HepG2 (cell line): ENCODE measurements around the gene RIPOR1. TPM values are rescaled to one million over a fixed set of nuclear protein-coding genes. Genes with fewer than 3 reads are reported as not detected.

Source experiments
- AHR ChIP-seq: IDR thresholded peaks from 2 replicates; pipeline ENCODE4 v1.6.1; 2018; ENCODE audit warnings: missing genetic modification reagents, missing compliant biosample characterization
- ARHGAP35 ChIP-seq: sonication (generic); formaldehyde crosslinking; IDR thresholded peaks from 2 replicates; pipeline ENCODE4 v1.9.0; 2022; ENCODE audit warnings: mild to moderate bottlenecking, inconsistent platforms, moderate library complexity, missing genetic modification reagents, borderline replicate concordance
- ARNT ChIP-seq: fragments of 450-650 bp; IDR thresholded peaks from 2 replicates; pipeline ENCODE4 v1.6.1; 2017
- CEBPB ChIP-seq: IDR thresholded peaks from 2 replicates; pipeline ENCODE4 v1.6.1; 2011; ENCODE audit warnings: low read depth, low read length, improper control_type of control experiment, borderline replicate concordance
- ELF3 ChIP-seq: IDR thresholded peaks from 2 replicates; pipeline ENCODE4 v1.6.1; 2016; ENCODE audit warnings: missing genetic modification reagents, missing compliant biosample characterization
- FOSL1 ChIP-seq: sonication (generic); formaldehyde crosslinking; IDR thresholded peaks from 2 replicates; pipeline ENCODE4 v1.9.0; 2021; ENCODE audit warnings: missing genetic modification reagents, borderline replicate concordance
- FOXO1 ChIP-seq: sonication (generic); formaldehyde crosslinking; IDR thresholded peaks from 2 replicates; pipeline ENCODE4 v1.4.0; 2020; ENCODE audit warnings: missing genetic modification reagents
- GATAD2A ChIP-seq: IDR thresholded peaks from 2 replicates; pipeline ENCODE4 v1.6.1; 2016
- KDM1A ChIP-seq: IDR thresholded peaks from 2 replicates; pipeline ENCODE4 v1.6.1; 2016; ENCODE audit warnings: missing compliant biosample characterization
- MAZ ChIP-seq, 2 experiments: sonication (generic) in 1 of 2; formaldehyde crosslinking in 1 of 2; IDR thresholded peaks; 2 replicates each; pipeline versions ENCODE4 v1.5.0 to v1.6.1; 2012 to 2020; ENCODE audit warnings: low read depth in 2 of 2, mild to moderate bottlenecking in 2 of 2, borderline replicate concordance in 1 of 2, improper control_type of control experiment in 1 of 2, low read length in 1 of 2, missing genetic modification reagents in 1 of 2, moderate library complexity in 1 of 2
- MIXL1 ChIP-seq: IDR thresholded peaks from 2 replicates; pipeline ENCODE4 v1.6.1; 2016
- MXI1 ChIP-seq: IDR thresholded peaks from 3 replicates; pipeline ENCODE4 v1.6.1; 2012; ENCODE audit warnings: low read depth, low read length, inconsistent platforms, borderline replicate concordance
- PHF5A ChIP-seq: IDR thresholded peaks from one replicate; pipeline ENCODE4 v1.6.1; 2018; ENCODE audit warnings: low read depth, missing genetic modification reagents; ENCODE audit not compliant: unreplicated experiment
- PLRG1 ChIP-seq: fragments of 450-650 bp; conservative IDR thresholded peaks from 2 replicates; pipeline ENCODE4 v1.6.1; 2016
- RXRA ChIP-seq: sonication (generic); formaldehyde crosslinking; IDR thresholded peaks from 2 replicates; pipeline ENCODE4 v1.5.1; 2020; ENCODE audit warnings: missing genetic modification reagents
- SIN3B ChIP-seq: fragments of 150-350 bp; IDR thresholded peaks from 2 replicates; pipeline ENCODE4 v1.6.1; 2014; ENCODE audit warnings: low read length
- SP140L ChIP-seq: sonication (generic); formaldehyde crosslinking; IDR thresholded peaks from 2 replicates; pipeline ENCODE4 v1.4.0; 2020; ENCODE audit warnings: missing genetic modification reagents, borderline replicate concordance
- SYNCRIP ChIP-seq: fragments of 200-400 bp; formaldehyde crosslinking; IDR thresholded peaks from 2 replicates; pipeline ENCODE4 v1.6.1; 2018; ENCODE audit warnings: mild to moderate bottlenecking, low read depth, low read length; ENCODE audit not compliant: insufficient read depth
- TBX3 ChIP-seq: fragments of 450-650 bp; IDR thresholded peaks from 2 replicates; pipeline ENCODE4 v1.6.1; 2017; ENCODE audit warnings: antibody characterized with exemption, mild to moderate bottlenecking, inconsistent platforms, borderline replicate concordance
- YY1 ChIP-seq: IDR thresholded peaks from 2 replicates; pipeline ENCODE4 v1.6.1; 2011; ENCODE audit warnings: low read length, low read depth, moderate library complexity, mild to moderate bottlenecking; ENCODE audit not compliant: insufficient read depth, insufficient replicate concordance
- ZFP90 ChIP-seq: sonication (generic); formaldehyde crosslinking; IDR thresholded peaks from 2 replicates; pipeline ENCODE4 v1.8.0; 2022; ENCODE audit warnings: missing genetic modification reagents, mild to moderate bottlenecking, inconsistent platforms, borderline replicate concordance
- ZNF143 ChIP-seq: sonication (generic); formaldehyde crosslinking; IDR thresholded peaks from 2 replicates; pipeline ENCODE4 v1.4.0; 2020; ENCODE audit warnings: missing genetic modification reagents
- ZNF17 ChIP-seq: sonication (generic); formaldehyde crosslinking; IDR thresholded peaks from 2 replicates; pipeline ENCODE4 v1.5.0; 2020; ENCODE audit warnings: mild to moderate bottlenecking, missing genetic modification reagents
- ZNF3 ChIP-seq: IDR thresholded peaks from 2 replicates; pipeline ENCODE4 v1.7.0; 2017; ENCODE audit warnings: inconsistent platforms
- ZNF446 ChIP-seq: sonication (generic); formaldehyde crosslinking; IDR thresholded peaks from 2 replicates; pipeline ENCODE4 v1.5.0; 2020; ENCODE audit warnings: mild to moderate bottlenecking, missing genetic modification reagents
- ZNF543 ChIP-seq: sonication (generic); formaldehyde crosslinking; IDR thresholded peaks from 2 replicates; pipeline ENCODE4 v1.4.0; 2020; ENCODE audit warnings: mild to moderate bottlenecking, missing genetic modification reagents
- ZNF550 ChIP-seq: sonication (generic); formaldehyde crosslinking; IDR thresholded peaks from 2 replicates; pipeline ENCODE4 v1.4.0; 2020; ENCODE audit warnings: mild to moderate bottlenecking, missing genetic modification reagents, borderline replicate concordance
- ZNF616 ChIP-seq: sonication (generic); formaldehyde crosslinking; IDR thresholded peaks from 2 replicates; pipeline ENCODE4 v1.5.0; 2020; ENCODE audit warnings: low read depth, mild to moderate bottlenecking, missing genetic modification reagents
- ZNF891 ChIP-seq: sonication (generic); formaldehyde crosslinking; IDR thresholded peaks from 2 replicates; pipeline ENCODE4 v1.5.0; 2020; ENCODE audit warnings: mild to moderate bottlenecking, missing genetic modification reagents
- ZSCAN31 ChIP-seq: sonication (generic); formaldehyde crosslinking; IDR thresholded peaks from 2 replicates; pipeline ENCODE4 v1.5.0; 2020; ENCODE audit warnings: low read depth, mild to moderate bottlenecking, missing genetic modification reagents
- polyA plus RNA-seq, 8 experiments: library from polyadenylated mRNA; depleted of rRNA in 3 of 8; stranded (reverse) in 7 of 8; unstranded in 1 of 8; fragments of >200 nt; fragmentation: Illumina TruSeq in 4 of 8; extraction: Trizol in 4 of 8; gene quantifications; 2 replicates each; pipeline versions ENCODE4 v1.2.1 to v1.2.3, GENCODE V29; 2011 to 2016; ENCODE audit warnings: low read depth in 4 of 8, missing spikeins in 1 of 8, mixed read lengths in 1 of 8; ENCODE audit not compliant: insufficient read depth in 1 of 8
- total RNA-seq, 5 experiments: library from RNA; depleted of rRNA; stranded (reverse); fragments of >200 nt; fragmentation: Illumina TruSeq; extraction: Trizol; gene quantifications; 2 replicates each; pipeline ENCODE4 v1.2.3, GENCODE V29; 2016; ENCODE audit warnings: low read depth in 1 of 5
- TF ChIP-seq, protein P1 (sequence below): sonication (generic); formaldehyde crosslinking; IDR thresholded peaks from 2 replicates; pipeline ENCODE4 v1.5.1; 2020; ENCODE audit warnings: missing genetic modification reagents, mild to moderate bottlenecking, borderline replicate concordance

The RIPOR1 gene
- total and polyA plus RNA-seq, 2 of the 13 experiments (the other 11 are each of a cell fraction or from before 2014, with no cell fraction given), result 4.6 to 8.1 TPM

DNA sequence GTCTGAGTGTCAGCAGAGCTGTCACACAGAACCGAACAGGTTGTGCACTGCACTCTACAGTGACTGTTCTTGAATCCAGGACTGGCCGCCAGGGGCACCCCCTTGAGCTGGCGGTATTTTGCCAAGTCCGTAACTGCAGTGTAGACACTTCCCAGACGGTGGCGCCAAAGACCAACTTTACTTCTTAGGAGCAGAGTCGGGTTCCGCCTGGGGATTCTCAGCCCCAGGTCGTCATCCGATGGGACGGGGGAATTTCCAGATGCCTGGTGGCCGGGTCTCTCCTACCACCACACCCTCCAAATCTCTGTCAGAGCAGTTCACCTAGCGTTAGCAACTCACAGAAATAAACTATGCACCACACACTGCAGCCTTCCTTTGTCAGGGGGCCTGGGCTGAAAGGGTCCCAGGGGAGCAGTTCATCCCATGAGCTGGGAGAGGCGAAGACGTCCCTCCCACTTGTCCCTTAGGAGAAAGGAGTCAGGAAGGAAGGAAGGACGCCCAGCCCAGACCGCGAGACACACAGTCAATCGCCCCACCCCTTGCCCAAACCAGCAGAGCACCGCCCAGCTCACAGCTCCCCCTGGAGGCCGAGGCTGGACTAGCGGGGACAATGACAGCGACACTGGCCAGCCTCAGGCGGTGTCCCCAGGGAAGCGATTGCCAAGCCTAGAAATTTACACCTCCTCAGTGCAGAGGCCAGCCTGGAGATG is 7.4 kb upstream of the RIPOR1 start (continued):
- TF ChIP-seq, protein P1, sequence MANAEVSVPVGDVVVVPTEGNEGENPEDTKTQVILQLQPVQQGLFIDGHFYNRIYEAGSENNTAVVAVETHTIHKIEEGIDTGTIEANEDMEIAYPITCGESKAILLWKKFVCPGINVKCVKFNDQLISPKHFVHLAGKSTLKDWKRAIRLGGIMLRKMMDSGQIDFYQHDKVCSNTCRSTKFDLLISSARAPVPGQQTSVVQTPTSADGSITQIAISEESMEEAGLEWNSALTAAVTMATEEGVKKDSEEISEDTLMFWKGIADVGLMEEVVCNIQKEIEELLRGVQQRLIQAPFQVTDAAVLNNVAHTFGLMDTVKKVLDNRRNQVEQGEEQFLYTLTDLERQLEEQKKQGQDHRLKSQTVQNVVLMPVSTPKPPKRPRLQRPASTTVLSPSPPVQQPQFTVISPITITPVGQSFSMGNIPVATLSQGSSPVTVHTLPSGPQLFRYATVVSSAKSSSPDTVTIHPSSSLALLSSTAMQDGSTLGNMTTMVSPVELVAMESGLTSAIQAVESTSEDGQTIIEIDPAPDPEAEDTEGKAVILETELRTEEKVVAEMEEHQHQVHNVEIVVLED (CRISPR knock-in tag), result peak; percentile 53; the same call in 1 of the 2 replicates
- TF ChIP-seq SP140L (CRISPR knock-in tag) (no peak), TBX3 (no peak), PLRG1 (no peak), ZNF891 (CRISPR knock-in tag) (peak; percentile 82), KDM1A (CRISPR knock-in tag) (no peak), CEBPB (no peak), SYNCRIP (no peak), SIN3B (peak; percentile 59), MIXL1 (CRISPR knock-in tag) (0 out of 2 replicates have a peak, but pooled peaks have one; percentile 58), ELF3 (CRISPR knock-in tag) (peak; percentile 67), MAZ (IDR thresholded peaks at IDR 0.05; ENCODE audit: borderline replicate concordance, low read depth, low read length) (0 out of 2 replicates have a peak, but pooled peaks have one; percentile 17), MAZ (CRISPR knock-in tag; IDR thresholded peaks at IDR 0.05; ENCODE audit: low read depth) (peak; percentile 59), PHF5A (CRISPR knock-in tag) (peak; percentile 10), ARHGAP35 (CRISPR knock-in tag) (0 out of 2 replicates have a peak, but pooled peaks have one; percentile 40), ZNF17 (CRISPR knock-in tag) (no peak), ZSCAN31 (CRISPR knock-in tag) (peak; percentile 43; the same call in 1 of the 2 replicates), ZNF616 (CRISPR knock-in tag) (no peak), ZNF3 (CRISPR knock-in tag) (no peak), ZNF143 (CRISPR knock-in tag) (peak; percentile 50), GATAD2A (peak; percentile 55; the same call in 1 of the 2 replicates), ZNF446 (no peak), ZNF543 (CRISPR knock-in tag) (peak; percentile 66; the same call in 1 of the 2 replicates), AHR (CRISPR knock-in tag) (no peak), RXRA (peak; percentile 80), FOXO1 (CRISPR knock-in tag) (0 out of 2 replicates have a peak, but pooled peaks have one; percentile 5), ARNT (no peak), FOSL1 (CRISPR knock-in tag) (no peak), ZFP90 (0 out of 2 replicates have a peak, but pooled peaks have one; percentile 58), YY1 (peak; percentile 60), ZNF550 (CRISPR knock-in tag) (no peak), MXI1 (peak; percentile 55; the same call in 1 of the 3 replicates)
